HG03097 (cell line): Measurements from ENCODE around the gene ATP13A5.

Experiments
- ATAC-seq: cut with Tn5 transposase; IDR thresholded peaks from one replicate; pipeline ENCODE4 v1.9.1; 2021; ENCODE audit not compliant: unreplicated experiment, low FRiP score

The ATP13A5 gene

DNA sequence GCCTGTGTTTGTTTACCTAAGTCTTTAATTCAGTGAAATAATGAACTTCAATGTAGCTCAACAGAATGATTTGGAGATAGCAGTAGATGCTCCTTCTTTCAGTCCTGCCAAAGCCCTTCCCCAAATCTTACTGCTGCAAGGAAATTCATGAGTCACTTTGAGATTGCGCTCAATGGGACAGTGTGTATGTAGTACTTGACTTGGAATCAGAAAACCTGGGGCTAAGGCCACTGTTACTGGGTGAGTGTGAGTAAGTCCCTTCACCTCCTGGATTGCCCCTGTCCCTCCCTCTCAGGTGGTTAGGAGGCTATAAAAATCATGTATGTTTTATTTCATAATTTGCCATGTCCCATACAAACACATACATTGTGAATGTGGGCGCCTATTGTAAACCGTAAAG lies 29.9 kb downstream of the ATP13A5 start:
- no peak for ATAC-seq

DNA sequence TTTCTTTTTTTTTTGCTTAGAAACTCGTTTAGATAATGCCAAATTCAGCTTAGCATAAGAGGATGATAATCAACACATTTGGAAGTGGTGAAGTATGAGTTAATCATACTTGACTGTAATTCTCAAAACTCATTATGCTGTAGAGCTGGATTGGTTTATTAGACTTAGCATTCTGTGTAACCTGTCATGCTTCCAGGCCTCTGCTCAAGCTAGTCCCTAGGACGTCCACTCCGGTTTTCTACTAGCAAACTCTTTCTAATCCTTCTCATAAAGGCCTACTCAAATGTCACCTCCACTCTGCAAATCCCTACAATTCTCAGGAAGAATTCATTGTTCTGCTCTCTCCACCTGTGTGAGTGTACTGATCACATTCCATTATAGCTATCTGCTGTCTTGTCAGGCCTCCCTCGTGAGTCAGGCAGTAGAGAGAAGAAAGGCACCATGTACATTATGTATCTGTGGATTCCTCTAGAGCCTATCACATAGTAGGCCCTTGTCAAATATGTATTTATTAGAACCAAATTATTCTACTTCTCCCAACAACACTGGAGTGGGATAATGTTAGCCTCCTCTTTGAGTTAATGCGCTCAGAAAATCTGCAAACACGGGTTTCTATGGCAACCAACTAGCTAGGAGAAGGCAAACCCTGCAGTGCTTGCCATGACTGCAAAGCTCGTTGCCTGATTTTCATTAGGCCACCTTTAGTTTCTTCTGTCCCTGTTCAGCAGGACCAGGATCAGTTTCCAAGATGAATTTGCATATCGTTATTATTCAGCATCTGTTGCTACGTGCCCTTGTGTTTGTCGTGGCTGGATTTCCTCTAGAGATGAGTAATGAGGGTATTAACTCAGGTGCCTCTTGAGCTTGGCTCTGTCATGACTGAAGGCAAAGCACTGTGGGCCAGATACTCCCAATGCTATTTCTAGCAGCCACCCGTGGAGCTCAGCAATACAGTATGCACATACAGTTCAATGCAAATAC lies 30.7 kb downstream of the ATP13A5 start:
- no peak for ATAC-seq

DNA sequence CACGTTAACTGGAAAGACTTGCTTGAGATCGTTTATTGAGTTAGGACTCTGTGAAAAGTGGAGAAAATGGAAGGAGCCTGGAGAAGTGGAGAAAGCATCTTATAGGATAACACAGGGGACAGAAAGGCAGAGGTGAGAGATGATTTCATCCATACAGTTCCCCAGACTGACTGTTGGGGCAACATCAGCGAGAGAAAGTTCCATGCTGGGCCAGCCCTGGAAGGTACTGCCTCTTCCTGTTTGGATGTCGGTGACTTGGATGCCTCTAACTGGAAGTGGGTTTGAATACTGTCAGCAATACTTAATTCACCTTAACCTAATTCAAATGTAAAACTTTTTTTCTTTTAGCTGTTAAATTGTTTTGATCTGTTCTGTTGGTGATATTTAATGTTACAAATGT lies 32.3 kb downstream of the ATP13A5 start:
- no peak for ATAC-seq

DNA sequence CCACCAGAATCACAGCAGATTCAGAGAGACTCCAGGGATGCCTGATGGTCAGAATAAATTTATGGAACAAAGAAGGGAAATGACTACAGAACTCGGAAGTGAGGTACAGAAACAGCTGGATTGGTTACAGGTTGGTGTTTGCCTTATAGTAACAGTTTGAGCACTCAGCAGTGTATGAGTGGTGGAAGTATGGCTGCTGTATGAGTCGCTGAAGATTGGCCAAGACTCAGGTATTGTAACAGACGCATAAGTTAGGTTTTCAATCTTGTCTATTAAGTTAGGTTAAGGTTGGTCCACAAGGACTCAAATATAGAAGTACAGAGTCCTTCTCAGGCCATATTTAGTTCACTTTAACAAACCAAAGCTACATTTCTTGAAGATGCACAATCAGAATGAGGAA lies 33.1 kb downstream of the ATP13A5 start:
- ATAC-seq = no peak

DNA sequence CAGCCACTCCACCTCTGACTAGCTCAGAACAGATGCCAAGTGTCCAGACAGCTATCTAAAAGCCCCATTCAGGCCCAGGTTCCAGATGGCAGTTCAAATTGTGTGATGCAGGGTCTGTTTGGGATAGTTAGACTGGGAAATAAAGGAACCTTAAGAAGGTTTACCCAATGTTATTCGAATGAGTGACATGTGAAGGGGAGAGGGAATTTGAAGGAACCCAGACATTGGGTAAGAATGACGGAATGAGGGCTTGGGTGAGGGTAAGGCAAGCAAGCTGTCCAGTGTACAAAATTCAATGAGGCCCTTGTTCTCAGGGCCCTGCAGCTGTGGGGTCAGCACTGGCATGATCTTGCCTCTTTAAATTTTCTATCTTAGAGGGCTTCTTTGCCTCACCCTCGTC lies 34.1 kb downstream of the ATP13A5 start:
- no peak for ATAC-seq

DNA sequence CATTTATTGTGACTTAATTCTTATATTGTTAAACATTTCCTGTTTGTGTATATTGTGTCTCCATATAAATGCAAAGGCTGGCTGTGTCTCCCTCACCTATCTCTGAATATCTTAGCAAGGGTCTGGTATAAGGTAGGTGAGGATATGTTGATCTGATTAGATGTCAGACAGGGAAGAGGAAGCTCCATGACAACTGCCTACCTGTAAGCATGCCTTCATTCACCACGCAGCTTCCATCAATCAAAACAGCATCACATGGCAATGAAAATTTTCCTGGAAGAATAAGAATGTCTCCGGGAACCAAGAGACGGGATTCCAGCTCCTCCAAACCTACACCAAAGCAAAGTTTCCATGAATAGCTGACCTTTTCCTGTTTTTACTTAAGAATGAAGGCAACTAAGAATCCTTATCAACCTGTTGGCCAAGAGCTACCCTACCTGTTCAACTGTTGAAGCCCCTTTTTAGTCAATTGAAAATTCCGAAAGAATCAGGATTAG lies 34.8 kb downstream of the ATP13A5 start:
- no peak for ATAC-seq

DNA sequence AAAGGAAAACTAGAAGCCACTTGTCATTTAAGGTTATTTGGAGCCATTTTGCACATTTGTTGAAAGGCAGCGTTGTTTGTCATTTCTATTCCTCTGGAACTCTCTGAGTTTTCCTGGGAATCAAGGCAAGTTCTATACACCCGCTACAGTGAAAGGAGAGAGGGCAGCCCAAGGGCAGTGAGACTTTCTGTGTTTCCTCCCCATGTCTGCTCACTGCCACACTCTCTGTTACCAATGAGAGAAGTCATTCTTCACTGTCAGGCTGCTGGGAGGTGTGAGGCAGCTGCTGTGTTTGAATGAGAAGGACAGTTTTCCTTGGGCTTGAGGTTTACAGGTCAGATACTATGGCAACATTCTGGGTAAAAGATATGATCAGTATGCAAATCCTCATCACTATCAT lies 36.0 kb downstream of the ATP13A5 start:
- ATAC-seq = no peak

DNA sequence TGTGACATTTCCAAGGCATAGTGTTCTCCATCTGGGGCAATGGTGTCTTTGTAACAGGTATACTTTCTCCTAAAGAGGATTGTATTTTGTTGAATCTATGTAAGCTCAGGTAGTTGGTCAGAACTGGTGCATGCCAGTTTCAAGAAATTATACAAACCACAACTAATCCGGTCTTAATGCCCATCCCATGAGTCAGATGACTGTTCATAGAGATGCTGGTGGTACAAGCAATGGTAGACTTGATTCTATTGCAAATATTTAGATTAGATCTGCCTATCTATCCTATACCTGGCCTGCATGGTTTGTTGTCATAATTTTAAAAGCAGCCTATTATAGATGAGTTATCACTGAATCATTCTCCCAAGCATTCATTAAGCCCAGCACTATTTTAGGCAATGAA lies 43.5 kb downstream of the ATP13A5 start:
- ATAC-seq = no peak

DNA sequence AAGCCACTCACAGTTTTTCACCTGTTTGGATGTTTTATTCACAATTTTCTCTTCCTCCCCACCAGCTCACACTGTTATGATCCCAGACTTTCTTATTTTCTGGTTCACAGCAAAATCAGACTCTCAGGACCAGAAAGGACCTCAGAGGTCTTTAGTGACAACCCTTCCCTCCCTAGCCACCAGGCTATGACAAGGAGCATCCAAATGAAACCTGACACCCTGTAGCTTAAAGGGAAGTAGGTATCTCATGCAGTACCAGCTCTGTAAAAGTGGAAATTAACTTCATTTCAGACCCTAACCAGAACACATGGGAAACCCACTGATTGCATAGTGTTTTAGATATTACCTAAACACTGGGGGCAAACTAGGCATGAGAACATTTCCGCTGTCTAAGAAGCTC lies 45.3 kb downstream of the ATP13A5 start:
- no peak for ATAC-seq

DNA sequence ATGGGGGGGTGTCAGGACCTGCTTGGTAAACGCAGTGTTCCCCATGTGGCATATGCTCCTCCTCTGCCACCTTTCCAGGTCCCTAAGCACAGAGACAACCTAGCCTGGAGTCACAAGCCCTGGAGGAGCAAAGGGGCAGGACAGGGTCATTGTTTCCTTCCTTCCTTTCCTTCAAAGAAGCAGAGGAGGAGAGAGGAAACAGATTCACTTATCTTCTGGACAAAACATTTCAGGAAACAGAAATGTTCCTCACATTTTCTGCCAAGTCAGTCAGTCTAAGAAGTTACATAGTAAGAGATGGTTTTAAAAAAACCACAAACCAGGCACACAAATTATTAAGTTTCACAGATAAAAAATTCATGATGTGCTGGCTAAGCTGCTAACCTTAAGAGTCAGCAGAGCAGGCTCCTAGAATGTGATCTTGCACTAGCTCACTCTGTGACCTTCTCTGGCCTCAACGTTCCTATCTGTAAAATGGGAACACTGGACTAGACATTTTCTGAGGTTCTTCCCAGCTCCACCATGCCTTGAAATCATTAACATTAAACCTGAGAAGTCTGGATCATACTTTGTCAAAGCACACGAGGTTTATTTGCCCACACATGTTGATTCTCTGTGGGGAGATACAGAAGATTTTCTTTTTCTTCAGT lies 47.9 kb downstream of the ATP13A5 start:
- no peak for ATAC-seq

DNA sequence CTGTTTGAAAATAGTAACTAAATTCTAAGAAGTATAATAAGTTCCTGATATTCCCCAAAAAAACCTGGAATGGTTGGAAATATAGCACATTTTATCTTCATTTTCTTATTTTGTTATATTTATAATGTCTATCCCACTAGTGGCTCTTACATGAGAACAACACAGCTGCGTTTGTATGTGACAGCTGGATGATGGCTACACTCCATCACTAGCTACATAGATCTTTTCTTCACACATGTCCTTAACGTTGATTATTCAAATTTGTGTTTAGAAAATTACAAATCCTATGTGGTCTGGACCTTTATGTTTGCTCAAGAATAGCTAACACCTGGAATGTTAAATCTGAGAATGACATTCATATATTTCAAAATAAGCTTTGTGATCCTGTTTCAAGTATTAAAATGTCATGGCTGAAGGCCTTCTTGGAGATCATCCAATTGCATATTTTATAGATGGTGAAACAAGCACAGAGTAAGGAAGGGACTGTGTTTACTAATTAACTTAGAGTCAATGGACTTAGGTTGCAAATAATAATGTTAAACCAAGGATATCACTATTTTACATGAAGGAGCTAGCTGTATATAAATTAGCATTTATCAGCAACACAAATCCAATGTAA lies 60.8 kb downstream of the ATP13A5 start:
- no peak for ATAC-seq

DNA sequence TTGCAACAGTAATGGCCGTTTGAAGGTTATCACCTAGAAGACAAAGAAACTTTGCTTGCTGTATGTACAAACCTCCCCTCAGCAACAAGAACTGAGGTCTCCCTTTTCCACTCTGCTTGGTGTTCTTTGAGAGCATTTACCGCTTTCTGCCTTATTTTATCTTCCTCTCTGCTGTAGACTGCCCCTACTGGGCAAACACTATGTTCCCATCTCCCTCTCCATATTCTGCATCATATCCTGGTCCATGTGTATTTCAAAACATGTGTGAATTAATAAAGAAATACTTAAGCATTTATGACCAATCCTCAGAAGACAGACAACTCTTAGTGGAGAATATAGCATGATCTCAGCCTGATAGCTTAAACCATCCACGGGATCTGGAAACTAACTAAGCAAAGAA lies 64.4 kb downstream of the ATP13A5 start:
- no peak for ATAC-seq

DNA sequence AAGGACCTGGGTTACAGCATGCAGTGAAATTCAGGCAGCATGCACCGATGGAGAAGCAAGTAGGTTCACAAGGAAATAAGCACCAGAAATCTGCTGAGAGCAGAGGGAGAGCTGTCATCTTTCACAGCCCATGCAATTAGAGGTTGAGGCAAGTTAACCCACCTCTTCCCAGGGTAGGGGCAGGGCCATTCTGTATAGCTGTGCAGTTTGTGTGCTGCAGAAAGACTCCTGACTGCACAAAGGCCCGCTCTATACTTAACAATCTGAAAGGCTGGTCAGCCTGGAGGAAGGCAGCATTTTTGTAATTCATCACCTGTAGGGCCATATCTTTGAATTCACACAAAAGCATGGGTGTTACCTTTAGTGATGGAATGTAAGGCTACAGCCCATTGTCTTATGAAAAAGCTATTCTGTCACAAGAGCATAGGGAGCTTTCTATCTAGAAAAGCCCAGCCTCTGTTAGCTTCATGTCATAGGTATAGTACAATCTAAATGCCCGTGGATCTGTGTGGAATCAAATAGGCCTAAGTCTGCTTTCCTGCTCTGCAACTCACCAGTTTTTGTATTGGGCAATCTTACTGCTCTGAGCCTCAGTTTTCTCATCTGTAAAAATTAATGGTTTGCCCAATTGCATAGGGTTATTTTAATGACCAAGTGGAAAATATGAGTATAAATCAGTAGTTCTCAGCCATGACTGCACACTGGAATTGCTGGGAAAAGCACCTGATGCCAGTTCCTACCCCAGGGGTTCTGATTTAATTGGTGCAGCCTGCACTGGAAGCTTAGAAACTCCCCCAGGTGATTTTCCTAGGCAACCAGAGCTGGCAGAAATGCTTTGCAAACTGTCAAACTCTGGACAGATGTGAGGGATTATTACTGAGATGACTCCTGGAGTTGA lies 65.2 kb downstream of the ATP13A5 start:
- ATAC-seq = no peak

DNA sequence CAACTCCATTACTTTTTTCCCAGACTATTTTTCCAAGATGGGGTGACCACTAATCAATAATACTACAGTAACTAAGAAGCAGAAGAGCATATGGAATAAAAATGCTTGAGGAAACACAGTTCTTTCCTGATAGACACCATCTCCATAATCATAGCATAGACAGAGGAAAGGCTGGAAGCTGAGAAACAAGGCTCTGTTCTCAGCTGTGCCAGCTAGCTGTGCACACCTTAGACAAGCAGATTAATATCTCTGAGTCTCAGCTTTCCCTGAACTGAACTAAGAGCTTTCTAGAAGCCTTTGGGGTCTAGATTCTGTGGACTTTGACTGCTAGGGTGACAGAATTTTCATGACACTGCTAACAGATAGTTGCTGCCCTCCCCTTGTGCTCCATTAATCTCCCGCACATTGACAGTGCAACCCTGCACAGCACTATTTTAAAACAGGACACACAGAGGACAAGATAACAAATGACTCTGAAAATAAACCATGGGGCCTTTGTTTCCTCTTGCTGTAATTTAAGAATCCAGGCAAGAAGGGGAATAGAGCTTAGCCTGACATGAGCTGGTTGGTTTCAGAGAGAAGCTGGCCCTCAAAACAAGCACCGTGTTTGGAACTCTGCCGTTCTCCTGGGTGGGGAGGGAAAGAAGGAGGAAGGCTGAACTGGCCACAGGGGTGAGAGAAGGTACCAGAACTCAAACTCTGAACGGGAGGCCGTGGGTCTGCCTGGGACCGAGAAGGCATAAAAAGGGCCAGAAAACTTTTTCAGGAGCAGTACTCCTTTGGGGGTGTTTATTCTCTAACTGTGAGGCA lies 67.4 kb downstream of the ATP13A5 start:
- ATAC-seq = no peak

DNA sequence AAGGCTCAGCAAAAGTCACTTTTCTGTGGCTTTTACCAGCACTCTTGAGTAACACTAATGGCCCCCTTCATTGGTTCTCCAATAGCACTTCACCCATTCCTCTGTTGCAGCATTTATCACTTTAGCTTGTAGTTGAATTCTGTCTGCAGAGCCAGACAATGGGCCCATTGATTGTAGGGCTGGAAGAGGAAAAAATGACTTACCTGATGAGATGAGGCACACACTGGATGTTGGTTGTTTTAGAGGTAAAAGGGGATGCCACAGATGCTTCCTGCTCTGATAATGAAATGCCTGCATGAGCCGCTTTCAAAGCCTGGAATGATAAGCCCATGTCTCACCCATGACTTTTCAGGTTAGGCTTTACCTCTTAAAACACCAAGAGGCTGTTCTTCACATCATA lies 73.2 kb downstream of the ATP13A5 start:
- no peak for ATAC-seq

DNA sequence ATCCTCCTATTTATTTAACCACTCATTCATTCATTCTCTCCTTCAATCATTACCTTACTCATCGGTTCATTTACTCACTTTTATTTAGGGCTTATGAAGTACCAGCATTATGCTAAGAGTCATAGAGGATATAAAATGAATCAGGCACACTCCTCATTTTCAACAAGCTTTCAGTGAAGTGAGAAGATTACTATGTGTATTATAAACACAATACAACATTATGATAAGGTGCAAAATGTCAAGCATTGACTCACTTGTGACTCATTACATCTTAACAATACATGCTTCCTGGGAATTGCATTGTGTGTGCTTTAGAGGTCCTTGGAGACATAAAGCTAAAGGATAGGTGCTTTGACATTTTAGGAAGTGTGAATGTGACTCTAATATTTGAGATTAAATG lies 77.1 kb downstream of the ATP13A5 start:
- no peak for ATAC-seq

DNA sequence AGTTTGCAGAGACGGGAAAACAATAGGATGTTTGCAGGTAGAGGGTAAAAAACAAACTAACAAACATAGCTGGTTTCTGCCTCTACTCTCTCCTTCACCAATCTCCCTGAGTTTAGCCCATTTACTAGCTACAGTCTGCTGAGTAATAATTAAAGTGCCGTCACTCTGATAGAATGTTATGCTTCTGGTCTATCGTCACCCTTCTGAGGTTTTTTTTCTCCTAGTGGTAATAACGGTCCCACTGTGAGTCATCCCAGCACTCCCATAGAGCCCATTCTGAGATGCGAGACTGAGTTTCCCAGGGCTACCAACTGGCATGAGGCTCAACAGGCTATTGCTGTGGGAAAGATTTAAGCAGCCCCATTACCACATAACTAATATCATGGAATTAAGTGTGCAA lies 81.1 kb downstream of the ATP13A5 start:
- no peak for ATAC-seq

DNA sequence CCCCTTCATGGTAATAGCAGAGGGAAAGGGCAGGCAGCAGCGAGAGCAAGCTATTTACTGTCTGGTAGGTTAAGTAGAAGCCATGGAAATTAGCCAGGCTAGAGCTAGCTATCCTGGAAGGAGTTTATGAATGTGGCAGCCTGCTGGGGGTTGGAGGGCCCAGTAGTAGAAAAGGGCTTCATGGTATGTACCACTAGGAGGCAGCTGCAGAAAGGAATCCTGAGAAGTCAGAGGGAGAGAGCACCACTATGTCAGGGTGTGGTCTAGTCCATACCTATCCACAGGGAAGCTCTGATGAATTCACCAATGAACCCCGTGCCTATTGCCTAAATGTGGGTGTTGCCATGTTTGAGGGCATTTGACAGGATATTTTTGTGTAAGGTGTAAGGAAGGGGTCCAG lies 82.6 kb downstream of the ATP13A5 start:
- no peak for ATAC-seq

DNA sequence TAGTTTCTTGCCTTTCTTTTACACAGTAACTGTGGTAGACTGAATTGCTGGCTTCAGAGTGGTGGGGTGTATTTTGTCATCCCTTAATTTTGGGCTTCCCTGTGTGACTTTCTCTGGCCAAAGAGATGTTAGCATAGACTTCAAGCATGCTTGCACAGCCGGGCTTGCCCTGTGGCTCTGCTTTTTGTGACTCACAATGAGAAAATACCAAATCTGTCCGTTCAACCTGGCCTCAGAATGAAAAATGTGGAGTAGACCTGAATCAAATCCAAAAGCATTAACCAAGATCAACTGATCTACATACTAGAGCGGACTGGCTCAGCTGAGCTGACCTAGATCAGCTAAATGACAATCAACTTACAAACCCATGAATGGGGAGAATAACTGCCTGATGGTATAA lies 86.2 kb downstream of the ATP13A5 start:
- no peak for ATAC-seq
